Nucleus accumbens (tissue), 56 donors: ENCODE results near the gene FAM120C.

Experiments used
- DNase-seq, 56 donors: peaks; one replicate each; lab custom pipeline; 2025; lab: John Stamatoyannopoulos, UW

Gene FAM120C

DNA sequence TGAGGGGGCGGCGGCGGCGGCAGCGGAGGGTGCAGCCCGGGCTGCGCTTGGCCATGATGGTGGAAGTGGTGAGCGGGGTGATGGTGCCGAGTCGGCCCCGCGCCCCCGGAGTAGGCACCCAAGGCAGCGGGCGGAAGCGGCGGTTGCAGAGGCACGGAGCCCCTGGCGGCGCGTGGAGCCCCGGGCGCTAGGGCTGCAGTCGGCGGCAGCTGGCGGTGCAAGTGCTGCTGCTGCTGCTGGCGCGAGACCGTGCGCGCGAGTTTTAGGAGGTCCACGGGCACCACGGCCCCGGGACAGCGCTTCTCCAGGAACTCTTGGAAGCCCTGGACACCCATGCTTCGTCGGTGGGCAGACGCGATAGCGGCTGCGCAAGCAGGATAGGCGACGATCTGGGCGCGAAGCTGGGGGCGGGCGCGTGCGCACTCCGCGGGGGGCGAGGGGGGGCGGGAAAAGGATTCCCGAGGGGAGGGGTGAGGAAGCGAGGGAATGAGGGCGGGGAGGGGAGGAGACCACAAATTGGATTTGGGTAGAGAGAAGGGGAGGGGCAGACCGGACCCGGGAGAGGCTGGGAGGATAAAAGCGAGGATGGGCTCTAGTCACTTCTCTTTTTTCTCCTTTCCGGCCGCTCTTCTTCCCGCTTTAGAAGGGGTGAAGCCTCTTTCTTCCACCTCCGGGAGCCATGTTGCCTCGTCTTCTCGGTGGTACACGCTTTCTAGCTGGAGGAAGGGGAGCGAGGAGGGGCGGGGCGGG lies at the start of gene FAM120C:
Gene FAM120C (minus strand): TSS at position 391 of the 750 bp plus-strand sequence. CDS start 56 bp downstream, at position 335.
- DNase-seq: peak in 54 of 56 donors; percentile 16 to 91 (median 74)

DNA sequence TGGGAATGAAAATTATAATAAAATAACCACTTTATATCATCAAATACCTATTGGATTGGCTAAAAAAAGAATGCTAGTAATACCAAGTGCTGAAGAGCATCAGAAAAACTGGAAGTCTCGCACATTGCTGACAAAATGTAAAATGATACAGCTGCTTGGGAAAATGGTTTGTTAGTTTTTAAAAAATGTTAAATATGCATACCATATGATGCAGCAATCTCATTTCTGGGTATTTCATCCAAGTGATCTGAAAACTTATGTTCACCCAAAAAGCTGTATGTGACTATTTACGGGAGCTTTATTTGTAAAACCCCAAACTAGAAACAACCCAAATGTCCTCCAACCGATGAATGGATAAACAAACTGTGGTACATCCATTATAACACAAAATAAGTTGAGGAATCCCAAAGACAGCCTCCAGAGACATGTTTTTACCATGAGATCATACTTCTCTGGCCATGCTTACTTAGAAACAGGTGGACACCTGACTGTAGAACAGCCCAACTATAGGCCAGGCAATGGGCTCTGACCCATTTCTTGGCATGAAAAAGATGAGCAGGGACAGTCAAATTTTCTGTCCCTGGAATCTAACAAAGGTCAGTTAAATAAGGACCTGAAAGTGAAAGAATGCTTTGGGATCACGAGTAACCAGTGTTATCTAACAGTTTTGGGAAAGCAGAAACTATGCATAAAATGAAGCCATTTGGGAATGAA lies 47.5 kb upstream of the FAM120C start:
- no peak for DNase-seq

GRCh38 chrX:54223581-54223980 lies 40.5 kb upstream of the FAM120C start:
- no peak for DNase-seq

DNA sequence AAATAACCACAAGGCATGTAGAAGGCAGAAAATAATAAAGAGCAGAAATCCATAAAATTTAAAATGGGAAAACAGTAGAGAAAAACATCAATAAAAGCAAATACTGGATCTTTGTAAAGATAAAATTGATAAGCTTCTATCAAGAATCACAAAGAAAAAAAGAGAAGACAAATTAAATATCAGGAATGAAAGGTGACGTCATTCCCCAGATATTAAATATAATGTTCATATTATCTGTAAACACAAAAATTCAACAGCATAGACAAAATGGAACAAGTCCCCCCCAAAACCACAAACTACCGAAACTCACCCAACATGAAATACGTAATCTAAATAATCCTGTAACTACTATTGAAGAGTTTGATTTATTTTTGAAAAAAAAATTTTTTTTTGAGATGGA lies 30.5 kb upstream of the FAM120C start:
- no peak for DNase-seq

GRCh38 chrX:54208531-54208930 lies 25.5 kb upstream of the FAM120C start:
- peak in 1 of 56 donors; percentile 0 for DNase-seq

- no peak for DNase-seq
Measured at GRCh38 chrX:54198262-54198661, 15.2 kb upstream of the FAM120C start.

- no peak for DNase-seq
Measured at GRCh38 chrX:54194982-54195588, 12.0 kb upstream of the FAM120C start.

- DNase-seq: no peak
Measured at GRCh38 chrX:54193085-54193821, 10.2 kb upstream of the FAM120C start.

DNA sequence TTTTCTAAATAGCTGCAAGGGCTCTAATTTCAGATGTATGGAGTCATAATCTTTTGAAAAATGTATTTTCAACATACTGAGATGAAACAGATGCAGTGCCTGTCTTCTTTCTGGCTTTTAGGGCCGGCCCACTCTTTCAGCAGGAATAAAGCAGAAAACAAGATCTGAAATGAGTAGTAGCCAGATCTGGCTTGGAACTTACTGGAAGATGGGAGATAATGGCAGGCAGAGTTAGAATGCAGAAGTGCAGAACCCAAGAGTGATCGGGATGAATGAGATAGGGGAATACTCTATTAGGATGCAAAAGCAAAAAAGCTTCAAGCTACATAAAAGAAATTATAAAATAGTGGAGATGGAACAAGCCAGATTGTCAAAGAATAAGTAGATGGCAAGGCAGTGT lies 1.4 kb upstream of the FAM120C start:
- DNase-seq: no peak

GRCh38 chrX:54182194-54182863 lies 725 bp downstream of the FAM120C start:
- peak in 55 of 56 donors; percentile 1 to 74 (median 42) for DNase-seq

DNA sequence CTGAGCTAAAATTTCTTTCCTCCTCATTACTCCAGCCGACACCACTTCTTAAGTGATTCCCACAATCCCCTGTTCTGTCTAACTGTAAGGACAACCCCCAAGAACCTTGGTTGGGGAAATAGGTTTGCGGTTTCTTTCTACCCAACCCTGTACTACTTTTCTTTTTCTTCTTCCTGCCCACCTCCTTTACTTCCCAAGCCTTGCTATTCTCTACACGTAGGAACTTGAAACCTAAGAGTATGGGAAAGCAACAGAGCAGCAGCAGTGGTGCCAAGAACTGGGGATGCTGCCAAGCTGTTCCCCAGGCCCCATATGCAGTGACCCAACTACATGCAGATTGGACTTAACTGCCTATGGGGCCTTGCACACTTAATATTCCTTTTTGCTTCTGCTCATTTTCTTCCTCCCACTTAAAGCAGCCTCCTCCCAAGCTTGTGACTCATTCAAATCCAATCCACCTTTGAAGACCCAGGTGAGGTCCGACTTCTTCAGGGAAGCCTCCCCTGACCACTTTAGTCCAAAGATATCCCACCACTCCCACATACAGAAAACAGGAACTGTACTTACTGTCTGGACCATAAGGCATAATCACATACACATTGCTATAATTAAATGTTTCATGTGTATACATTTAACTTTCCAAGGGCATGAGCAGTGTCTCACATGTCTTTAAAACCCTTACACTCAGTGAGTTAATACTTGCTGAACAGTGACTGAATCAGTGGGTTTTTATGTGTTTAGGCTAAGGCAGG lies 1.7 kb downstream of the FAM120C start:
- DNase-seq: peak in 8 of 56 donors; percentile 0 to 4 (median 0)

- no peak for DNase-seq
Measured at GRCh38 chrX:54180403-54180802, 2.7 kb downstream of the FAM120C start.

DNA sequence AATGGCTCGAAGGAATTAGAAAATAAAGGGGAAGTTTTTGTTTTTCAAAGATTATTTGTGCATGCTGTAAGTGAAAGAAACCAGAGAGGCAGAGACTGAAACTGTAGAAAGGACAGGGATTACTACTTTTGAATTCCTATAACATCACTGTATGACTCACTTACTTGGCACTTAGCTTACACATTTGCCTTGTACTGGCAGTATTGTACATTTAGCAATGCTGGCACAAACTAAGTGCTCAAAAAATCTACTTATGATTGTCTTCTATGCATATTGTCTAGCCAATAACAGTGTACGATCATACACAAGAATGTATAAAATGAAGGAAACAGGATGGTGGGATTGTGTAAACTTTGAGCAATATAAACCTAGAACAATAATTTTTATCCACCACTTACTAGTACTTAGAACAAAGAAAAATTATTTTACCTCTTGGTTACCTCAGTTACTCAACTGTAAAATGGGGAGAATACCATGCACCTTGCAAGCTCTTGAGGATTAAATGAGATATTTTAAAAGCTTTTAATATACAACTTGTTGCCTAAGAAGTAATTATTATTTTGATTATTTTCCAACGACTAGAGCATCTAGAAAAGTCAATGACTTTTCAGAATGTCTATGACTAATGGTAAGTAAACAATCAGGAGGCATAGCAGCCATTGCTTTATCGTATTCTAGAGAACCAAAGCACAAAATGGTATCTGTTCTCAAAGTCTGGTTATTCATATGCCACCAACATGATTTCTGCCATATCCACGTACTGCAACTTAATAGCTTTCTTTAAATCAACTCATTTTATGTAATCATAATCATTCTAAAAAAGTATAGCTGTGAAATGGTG lies 4.7 kb downstream of the FAM120C start:
- DNase-seq: no peak

GRCh38 chrX:54177306-54177705 lies 5.7 kb downstream of the FAM120C start:
- no peak for DNase-seq

DNA sequence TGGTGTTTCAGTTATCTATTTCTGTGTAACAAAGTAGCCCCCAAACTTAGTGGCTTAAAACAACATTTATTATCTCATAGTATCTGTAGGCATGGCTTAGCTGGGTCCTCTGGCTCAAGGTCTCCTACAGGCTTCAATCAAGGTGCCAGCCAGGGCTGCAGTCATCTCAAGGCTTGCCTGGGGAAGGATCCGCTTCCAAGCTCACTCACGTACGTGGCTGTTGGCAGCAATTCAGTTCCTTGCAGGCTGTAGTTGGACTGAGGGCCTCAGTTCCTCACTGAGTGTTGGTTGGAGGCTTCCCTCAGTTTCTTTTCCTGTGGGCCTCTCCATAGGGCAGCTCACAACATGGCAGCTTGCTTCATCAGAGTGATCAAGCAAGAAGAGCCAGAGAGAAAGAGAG lies 9.3 kb downstream of the FAM120C start:
- peak in 1 of 56 donors; percentile 0 for DNase-seq

GRCh38 chrX:54172455-54172854 lies 10.6 kb downstream of the FAM120C start:
- DNase-seq: no peak

DNA sequence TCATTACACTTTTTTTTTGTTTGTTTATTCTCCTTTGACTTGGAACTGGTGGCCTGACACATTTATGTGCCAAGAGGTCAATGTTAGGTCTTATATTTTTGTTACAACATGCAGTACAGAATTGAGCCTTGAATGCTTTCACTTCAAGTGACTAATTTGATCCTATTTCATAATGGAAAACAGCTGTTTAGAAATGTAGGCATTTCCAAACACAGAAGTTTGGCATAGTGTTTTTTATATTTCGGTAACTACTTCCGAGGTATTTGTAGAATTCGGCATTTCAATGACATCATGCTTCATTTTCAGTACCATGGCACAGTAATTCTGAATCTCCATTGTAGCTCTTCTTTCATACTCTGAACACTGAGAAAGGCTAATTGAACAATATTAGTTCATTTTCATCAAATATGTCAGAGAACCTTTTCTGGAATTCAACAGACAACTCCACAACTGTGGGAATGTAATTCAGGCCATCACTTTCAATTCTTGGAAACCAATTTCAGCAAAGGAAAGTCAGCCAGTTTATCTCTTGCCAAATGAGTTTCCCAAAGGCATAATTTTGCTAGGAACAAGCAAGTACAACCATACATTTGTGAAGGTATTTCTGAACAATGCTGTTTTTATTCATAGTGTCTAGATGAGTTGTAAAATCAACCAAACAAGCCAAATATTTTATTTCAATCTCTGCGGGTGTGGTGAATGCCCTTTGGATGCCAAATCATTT lies 11.4 kb downstream of the FAM120C start:
- no peak for DNase-seq

DNA sequence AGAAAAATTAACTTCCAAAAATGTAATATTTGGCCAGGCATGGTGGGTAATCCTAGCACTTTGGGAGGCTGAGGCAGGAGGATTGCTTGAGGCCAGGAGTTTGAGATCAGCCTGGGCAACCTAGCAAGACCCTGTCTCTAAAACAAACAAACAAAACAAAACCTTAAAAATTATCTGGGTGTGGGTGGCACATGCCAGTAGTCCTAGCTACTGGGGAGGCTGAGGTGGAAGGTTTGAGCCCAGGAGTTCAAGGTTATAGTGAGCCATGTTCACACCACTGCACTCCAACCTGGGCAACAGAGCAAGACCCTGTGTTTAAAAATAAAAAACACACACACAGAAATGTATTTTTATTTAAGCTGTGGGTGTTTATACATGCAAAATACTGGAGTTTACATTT lies 12.0 kb downstream of the FAM120C start:
- no peak for DNase-seq
